Measurements from ENCODE around the gene GNB1L.

- TF ChIP-seq CTCF (IDR thresholded peaks at IDR 0.05; ENCODE audit: poor library complexity, severe bottlenecking), result no peak
- no peak for TF ChIP-seq SMC3 (conservative IDR thresholded peaks at IDR 0.05; ENCODE audit: poor library complexity)
- no peak for TF ChIP-seq MXI1 (conservative IDR thresholded peaks at IDR 0.05; ENCODE audit: poor library complexity, severe bottlenecking)
- no peak for TF ChIP-seq EZH2 (IDR thresholded peaks at IDR 0.05; ENCODE audit: borderline replicate concordance, insufficient read depth, low read length, poor library complexity, severe bottlenecking)
- TF ChIP-seq POLR2AphosphoS5 (IDR thresholded peaks at IDR 0.05), result no peak
- no peak for TF ChIP-seq TAF1 (IDR thresholded peaks at IDR 0.05; ENCODE audit: low read depth)
These were observed 44.3 kb upstream of the GNB1L start for GRCh38 chr22:19898831-19899567.
